ENCODE results near the gene CCDC186. TPM values are rescaled to one million over a fixed set of nuclear protein-coding genes. Genes with fewer than 3 reads are reported as not detected.
"Not testable (repeated sequence)": the region's sequence is repeated elsewhere in the genome, so short reads cannot be mapped to it uniquely, and the experiment has no call there.

CCDC186 gene
- total and polyA plus RNA-seq, 4 donors: 5.3 to 96.7 (median 15.1) TPM

DNA sequence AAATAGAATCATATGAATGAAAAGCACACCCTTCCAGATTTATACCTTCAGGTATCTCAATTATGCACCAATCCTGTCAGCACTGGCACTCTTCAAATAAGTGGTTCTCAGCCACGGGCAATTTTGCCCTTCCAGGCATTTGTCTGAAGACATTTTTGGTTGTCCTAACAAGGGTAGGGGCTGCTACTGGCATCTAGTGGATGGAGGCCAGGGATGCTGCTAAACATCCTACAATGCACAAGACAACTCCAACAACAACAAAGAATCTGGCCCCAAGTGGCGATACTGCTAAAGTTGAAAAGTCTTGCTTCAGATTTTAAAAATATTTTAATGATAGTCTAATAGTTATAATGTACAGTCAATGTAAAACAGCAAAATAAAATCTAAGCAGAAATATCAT lies 16.1 kb downstream of the CCDC186 start:
- ATAC-seq (ENCODE audit: insufficient read depth, low FRiP score): no peak
- Histone ChIP-seq H3K36me3 (ENCODE audit: control insufficient read depth in 4 of 4, insufficient read depth in 4 of 4, low read length in 4 of 4) (peaks cover 0 to 17% (median 4%) of the 10 kb centered on the region in 4 donors), H3K4me3 (no peak overlapping the region), H3K9me3 (ENCODE audit: control insufficient read depth in 4 of 4, insufficient read depth in 3 of 4, low read length in 3 of 4) (peaks cover 0 to 2% (median 0%) of the 10 kb centered on the region in 4 donors), H3K9ac (ENCODE audit: insufficient read depth in 1 of 2, low read length in 2 of 2) (no peak overlapping the region), H3K4me1 (ENCODE audit: control insufficient read depth in 5 of 5, insufficient read depth in 5 of 5, low read length in 5 of 5) (peaks cover 0 to 5% (median 0%) of the 10 kb centered on the region in 5 donors), H3K27ac (ENCODE audit: low read depth in 1 of 2, low read length in 1 of 2) (no peak overlapping the region), H3K27me3 (ENCODE audit: control insufficient read depth in 3 of 3, insufficient read depth in 3 of 3, low read length in 2 of 3) (no peaks in the 10 kb centered on the region)
- 78 to 98% methylated on average over 2 of the region's 2 CpGs for WGBS, 2 donors
- TF ChIP-seq, protein P1, sequence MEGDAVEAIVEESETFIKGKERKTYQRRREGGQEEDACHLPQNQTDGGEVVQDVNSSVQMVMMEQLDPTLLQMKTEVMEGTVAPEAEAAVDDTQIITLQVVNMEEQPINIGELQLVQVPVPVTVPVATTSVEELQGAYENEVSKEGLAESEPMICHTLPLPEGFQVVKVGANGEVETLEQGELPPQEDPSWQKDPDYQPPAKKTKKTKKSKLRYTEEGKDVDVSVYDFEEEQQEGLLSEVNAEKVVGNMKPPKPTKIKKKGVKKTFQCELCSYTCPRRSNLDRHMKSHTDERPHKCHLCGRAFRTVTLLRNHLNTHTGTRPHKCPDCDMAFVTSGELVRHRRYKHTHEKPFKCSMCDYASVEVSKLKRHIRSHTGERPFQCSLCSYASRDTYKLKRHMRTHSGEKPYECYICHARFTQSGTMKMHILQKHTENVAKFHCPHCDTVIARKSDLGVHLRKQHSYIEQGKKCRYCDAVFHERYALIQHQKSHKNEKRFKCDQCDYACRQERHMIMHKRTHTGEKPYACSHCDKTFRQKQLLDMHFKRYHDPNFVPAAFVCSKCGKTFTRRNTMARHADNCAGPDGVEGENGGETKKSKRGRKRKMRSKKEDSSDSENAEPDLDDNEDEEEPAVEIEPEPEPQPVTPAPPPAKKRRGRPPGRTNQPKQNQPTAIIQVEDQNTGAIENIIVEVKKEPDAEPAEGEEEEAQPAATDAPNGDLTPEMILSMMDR (IDR thresholded peaks at IDR 0.05; ENCODE audit: control extremely low read depth, extremely low read depth): no peak
- no peak for DNase-seq

DNA sequence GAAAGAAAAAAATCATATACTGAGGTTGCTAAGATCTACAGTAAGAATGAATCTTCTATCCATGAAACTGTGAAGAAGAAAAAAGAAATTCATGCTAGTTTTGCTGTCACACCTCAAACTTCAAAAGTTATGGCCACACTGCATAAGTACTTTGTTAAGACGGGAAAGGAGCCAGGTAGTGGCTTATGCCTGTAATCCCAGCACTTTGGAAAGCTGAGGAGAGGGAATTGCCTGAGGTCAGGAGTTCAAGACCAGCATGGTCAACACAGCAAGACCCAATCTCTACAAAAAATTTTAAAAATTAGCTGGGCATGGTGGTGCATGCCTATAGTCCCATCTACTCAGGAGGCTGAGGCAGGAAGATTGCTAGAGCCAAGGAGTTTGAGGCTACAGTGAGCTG lies 22.1 kb downstream of the CCDC186 start:
- Histone ChIP-seq H3K27ac (ENCODE audit: low read depth in 1 of 2, low read length in 1 of 2) (no peak overlapping the region), H3K4me1 (ENCODE audit: control insufficient read depth in 5 of 5, insufficient read depth in 5 of 5, low read length in 5 of 5) (peaks cover 0 to 1% (median 0%) of the 10 kb centered on the region in 5 donors), H3K9ac (ENCODE audit: insufficient read depth in 1 of 2, low read length in 2 of 2) (no peak overlapping the region), H3K4me3 (no peak overlapping the region), H3K9me3 (ENCODE audit: control insufficient read depth in 4 of 4, insufficient read depth in 3 of 4, low read length in 3 of 4) (peaks cover 0 to 2% (median 0%) of the 10 kb centered on the region in 4 donors), H3K27me3 (ENCODE audit: control insufficient read depth in 3 of 3, insufficient read depth in 3 of 3, low read length in 2 of 3) (no peaks in the 10 kb centered on the region), H3K36me3 (ENCODE audit: control insufficient read depth in 4 of 4, insufficient read depth in 4 of 4, low read length in 4 of 4) (peaks cover 5 to 28% (median 8%) of the 10 kb centered on the region in 4 donors)
- ATAC-seq (ENCODE audit: insufficient read depth, low FRiP score) (no peak), DNase-seq (no peak)
- 89 to 95% methylated on average over 1 of the region's 1 CpG for WGBS, 2 donors
- TF ChIP-seq, protein P1 (IDR thresholded peaks at IDR 0.05; ENCODE audit: control extremely low read depth, extremely low read depth): no peak

DNA sequence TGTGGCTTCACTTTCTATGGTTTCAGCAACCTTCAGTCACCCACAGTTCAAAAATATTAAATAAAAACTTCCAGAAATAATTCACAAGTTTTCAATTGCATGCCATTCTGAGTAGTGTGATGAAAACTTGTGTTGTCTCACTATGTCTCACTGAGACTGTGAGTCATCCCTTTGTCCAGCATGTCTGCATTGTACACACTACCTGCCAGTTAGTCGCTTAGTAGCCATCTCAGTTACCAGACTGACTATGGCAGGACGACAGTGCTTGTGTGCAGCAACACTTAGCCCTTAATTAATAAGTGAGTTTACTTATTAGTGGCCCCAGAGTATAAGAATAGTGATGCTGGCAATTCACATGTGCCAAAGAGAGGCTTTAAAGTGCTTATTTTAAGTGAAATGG lies 22.5 kb downstream of the CCDC186 start:
- H3K36me3 ChIP-seq (ENCODE audit: control insufficient read depth in 4 of 4, insufficient read depth in 4 of 4, low read length in 4 of 4): peaks cover 5 to 26% (median 8%) of the 10 kb centered on the region in 4 donors

DNA sequence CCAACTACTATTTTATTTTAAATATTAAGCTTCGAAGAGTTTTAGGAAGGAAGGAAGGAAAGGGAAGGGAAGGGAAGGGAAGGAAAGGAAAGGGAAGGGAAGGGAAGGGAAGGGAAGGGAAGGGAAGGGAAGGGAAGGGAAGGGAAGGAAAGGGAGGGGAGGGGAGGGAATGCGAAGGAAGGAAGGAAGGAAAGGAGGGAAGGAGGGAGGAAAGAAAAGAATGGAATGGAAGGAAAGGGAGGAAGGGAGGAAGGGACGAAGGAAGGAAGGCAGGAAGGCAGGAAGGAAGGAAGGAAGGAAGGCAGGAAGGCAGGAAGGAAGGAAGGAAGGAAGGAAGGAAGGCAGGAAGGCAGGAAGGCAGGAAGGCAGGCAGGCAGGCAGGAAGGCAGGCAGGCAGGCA lies 24.5 kb downstream of the CCDC186 start:
- DNase-seq; H3K27me3 ChIP-seq (ENCODE audit: control insufficient read depth in 3 of 3, insufficient read depth in 3 of 3, low read length in 2 of 3); H3K9me3 ChIP-seq (ENCODE audit: control insufficient read depth in 4 of 4, insufficient read depth in 3 of 4, low read length in 3 of 4); ATAC-seq (ENCODE audit: insufficient read depth, low FRiP score); H3K9ac ChIP-seq (ENCODE audit: insufficient read depth in 1 of 2, low read length in 2 of 2); H3K27ac ChIP-seq (ENCODE audit: low read depth in 1 of 2, low read length in 1 of 2); H3K4me1 ChIP-seq (ENCODE audit: control insufficient read depth in 5 of 5, insufficient read depth in 5 of 5, low read length in 5 of 5); H3K4me3 ChIP-seq: not testable (repeated sequence)
- 74 to 82% methylated on average over 3 of the region's 3 CpGs for WGBS, 2 donors
- H3K36me3 ChIP-seq (ENCODE audit: control insufficient read depth in 4 of 4, insufficient read depth in 4 of 4, low read length in 4 of 4): peaks cover 3 to 20% (median 6%) of the 10 kb centered on the region in 4 donors

More for the DNA sequence above, 22.5 kb downstream of the CCDC186 start:
- TF ChIP-seq, protein P1 (IDR thresholded peaks at IDR 0.05; ENCODE audit: control extremely low read depth, extremely low read depth): no peak
- ATAC-seq (ENCODE audit: insufficient read depth, low FRiP score) (no peak), DNase-seq (no peak)
- WGBS, 2 donors: 93 to 96% methylated on average over 2 of the region's 2 CpGs
- H3K4me3 ChIP-seq: no peak overlapping the region
- no peaks in the 10 kb centered on the region for H3K27me3 ChIP-seq (ENCODE audit: control insufficient read depth in 3 of 3, insufficient read depth in 3 of 3, low read length in 2 of 3)
- peaks cover 0 to 2% (median 0%) of the 10 kb centered on the region in 4 donors for H3K9me3 ChIP-seq (ENCODE audit: control insufficient read depth in 4 of 4, insufficient read depth in 3 of 4, low read length in 3 of 4)
- H3K27ac ChIP-seq (ENCODE audit: low read depth in 1 of 2, low read length in 1 of 2): no peak overlapping the region
- H3K9ac ChIP-seq (ENCODE audit: insufficient read depth in 1 of 2, low read length in 2 of 2): no peak overlapping the region
- peaks cover 0 to 1% (median 0%) of the 10 kb centered on the region in 5 donors for H3K4me1 ChIP-seq (ENCODE audit: control insufficient read depth in 5 of 5, insufficient read depth in 5 of 5, low read length in 5 of 5)
